HG03064 (cell line): ENCODE measurements around the gene ZDHHC22.

Experiments used
- ATAC-seq: cut with Tn5 transposase; IDR thresholded peaks from one replicate; pipeline ENCODE4 v1.9.1; 2021; ENCODE audit warnings: low read depth; ENCODE audit not compliant: unreplicated experiment

The ZDHHC22 gene

GRCh38 chr14:77158175-77158881, 16.7 kb upstream of the ZDHHC22 start:
- no peak for ATAC-seq

DNA sequence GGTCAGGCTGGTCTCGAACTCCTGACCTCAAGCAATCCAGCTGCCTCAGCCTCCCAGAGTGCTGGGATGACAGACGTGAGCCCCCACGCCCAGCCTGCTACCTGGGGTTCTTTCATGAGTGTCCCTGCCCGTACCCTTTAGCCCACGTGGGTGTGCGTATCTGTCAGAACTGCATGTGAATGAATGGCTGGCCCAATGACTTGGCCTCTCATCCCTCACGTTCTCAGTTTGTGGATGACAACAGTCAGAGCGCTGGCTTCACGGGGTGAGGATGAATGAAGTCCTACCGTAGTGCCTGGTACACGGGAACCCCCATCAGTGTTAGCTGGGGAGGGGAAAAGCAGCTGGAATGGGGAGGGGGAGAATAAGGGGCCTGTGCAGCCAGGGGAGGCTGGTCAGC, 16.1 kb upstream of the ZDHHC22 start:
- no peak for ATAC-seq

DNA sequence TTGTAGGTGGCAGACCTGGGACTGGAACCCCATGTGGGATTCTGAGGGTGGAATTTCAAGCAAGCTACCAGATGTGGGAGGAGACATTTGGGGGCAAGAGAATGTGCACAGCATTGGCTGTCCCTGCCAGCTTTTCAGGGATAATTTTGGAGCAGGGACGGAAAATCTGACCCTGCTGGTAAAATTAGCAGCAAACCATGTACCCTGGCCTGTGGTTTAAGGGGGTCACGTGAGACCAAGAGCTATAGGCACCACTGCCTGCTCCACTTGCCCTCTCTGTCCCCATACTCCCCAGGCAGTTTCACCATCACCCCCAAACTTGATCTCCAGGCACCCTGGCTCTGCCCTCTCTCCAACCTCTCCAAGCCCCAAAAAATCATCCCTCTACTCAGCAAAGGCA, 13.5 kb upstream of the ZDHHC22 start:
- ATAC-seq, result no peak

- ATAC-seq, result no peak
Measured at GRCh38 chr14:77154421-77154820, 12.8 kb upstream of the ZDHHC22 start.

DNA sequence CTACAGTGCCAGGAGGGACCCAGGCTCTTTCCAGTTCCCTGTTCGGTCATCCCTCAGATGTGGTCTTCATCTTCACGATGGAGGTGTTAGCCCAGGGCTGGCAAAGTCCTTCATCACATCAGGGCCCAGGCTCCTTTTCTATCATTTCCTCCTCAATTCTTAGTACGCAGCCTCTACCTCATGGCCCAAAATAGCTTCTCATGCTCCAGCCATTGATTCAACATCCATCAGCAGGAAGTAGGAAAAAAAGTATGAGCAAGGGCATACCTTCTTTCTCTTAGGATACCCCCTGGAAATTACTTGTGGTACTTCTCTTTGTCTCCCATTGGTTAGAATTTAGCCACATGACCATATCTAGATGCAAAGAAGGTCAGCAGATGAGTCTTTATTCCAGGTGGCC, 12.2 kb upstream of the ZDHHC22 start:
- ATAC-seq, result no peak

DNA sequence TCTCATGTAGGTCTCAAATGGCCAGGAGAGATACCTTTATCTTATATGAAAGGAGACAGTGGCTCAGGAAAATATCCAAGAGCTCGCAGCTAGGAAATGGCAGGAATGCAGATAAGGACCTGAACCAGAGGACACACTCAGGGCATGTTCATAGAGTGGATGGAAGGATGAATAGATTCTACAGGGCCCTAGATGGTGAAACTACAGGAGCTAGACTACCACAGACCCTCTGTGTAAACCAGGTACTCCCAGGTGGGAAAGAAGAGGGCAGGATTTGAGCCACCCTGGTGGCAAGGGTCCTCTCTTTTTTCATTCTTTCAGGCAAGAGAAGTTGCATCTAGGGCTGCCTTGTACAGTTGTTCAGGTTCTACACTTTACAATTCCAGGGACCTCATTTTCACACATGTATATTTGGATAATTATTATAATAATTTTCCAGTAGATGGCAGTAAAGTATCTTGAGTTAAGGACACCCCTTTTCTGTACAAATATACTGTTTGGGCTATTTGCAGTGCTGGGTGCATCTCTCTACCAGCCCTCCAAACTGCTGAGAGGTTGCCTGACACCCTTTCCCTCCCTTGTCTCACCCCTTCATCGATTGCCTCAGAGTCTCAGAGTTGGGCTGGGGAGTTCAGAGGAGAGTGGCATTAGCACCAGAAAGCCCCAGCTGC, 10.5 kb upstream of the ZDHHC22 start:
- no peak for ATAC-seq

DNA sequence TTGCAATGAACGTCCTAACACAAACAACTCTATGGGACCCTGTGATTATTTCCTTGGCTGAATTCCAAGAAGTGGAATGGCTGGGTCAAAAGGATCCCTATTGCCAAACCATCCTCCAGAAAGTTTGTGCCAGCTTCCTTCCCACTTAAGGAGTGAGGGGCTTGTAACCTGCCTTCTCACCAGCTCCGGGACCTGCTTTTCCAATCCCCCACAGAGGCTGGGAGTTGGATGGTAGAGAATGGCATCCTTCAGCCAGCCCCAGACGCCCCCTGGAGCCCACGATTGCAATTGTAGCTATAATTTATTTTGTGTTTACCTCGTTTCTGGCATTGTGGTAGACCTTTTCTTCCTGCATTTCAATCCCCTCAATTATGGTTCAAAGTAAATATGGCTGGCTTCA, 9.7 kb upstream of the ZDHHC22 start:
- no peak for ATAC-seq

- ATAC-seq, result no peak
Measured at GRCh38 chr14:77148510-77149231, 7.1 kb upstream of the ZDHHC22 start.

GRCh38 chr14:77145975-77146740, 4.6 kb upstream of the ZDHHC22 start:
- no peak for ATAC-seq

DNA sequence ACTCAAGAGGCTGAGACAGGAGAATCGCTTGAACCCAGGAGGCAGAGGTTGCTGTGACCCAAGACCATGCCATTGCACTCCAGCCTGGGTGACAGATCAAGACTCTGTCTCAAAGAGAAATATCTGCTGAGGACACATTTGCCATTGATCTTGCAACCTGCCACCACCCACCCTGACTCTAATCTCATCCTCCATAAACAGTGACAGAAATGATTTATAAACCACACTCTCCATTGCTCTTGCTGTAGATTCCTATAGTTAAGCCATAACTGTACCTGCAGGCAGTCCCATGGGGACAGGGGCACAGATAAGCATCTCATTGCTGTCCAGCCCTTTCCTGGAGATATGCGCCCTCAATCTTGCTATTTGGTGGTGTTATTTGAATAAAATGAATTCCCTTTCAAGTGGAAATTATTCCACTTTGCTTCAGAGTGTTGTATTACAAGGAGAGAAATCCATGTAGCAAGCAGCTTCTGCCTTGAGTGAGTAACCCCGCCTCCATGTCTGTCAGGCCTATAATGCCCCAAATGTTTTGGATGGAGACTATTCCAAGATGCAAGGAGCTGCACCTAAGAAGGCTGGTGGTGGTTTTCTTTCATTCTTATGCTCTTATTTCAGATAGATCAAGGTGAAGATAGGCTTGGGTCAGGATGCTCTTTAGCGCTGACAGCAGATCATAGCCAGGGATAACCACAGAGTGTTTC, 3.0 kb upstream of the ZDHHC22 start:
- ATAC-seq, result no peak

- no peak for ATAC-seq
Measured at GRCh38 chr14:77143071-77143470, 1.5 kb upstream of the ZDHHC22 start.

GRCh38 chr14:77142005-77142800, 612 bp upstream of the ZDHHC22 start:
- no peak for ATAC-seq

GRCh38 chr14:77140359-77141213, 1.0 kb downstream of the ZDHHC22 start:
- no peak for ATAC-seq

DNA sequence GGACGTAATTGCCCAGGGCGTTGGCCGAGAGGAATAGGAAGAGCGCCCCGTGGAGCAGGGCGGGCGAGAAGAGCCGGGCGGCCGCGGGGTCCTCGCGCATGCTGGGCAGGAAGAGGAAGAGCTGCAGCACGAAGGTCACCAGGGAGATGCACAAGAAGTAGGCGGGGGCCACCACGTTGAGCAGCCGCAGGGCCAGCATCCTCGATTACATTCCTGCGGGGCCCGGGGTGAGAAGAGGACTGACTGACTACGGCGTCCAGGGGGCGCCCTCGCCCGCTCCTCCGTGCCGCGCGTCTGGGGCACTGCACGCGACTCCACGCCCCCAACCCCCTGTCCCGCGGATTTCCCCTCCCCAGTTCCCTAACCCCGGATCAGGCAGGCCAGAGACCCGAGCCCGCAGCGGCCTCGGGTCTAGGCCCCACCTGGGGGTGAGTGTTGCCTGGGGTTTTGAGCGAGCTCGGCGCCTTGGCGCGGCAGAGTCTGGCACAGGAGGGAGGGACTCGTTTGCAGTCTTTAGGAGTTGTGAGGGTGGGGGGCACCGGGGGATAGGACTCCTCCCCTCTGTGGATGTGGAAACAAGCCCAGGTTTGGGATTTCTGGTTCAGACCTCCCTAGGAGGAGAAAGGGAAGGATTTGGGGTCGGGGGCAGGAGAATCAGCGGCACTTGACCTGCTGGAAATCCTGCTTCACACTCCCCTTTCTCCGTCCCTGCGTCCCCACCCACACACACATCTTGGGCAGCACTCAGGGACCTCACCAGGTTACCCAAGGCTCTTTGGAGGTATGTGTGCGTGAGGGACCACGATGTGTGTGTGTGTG, 1.8 kb downstream of the ZDHHC22 start:
- ATAC-seq, result no peak

DNA sequence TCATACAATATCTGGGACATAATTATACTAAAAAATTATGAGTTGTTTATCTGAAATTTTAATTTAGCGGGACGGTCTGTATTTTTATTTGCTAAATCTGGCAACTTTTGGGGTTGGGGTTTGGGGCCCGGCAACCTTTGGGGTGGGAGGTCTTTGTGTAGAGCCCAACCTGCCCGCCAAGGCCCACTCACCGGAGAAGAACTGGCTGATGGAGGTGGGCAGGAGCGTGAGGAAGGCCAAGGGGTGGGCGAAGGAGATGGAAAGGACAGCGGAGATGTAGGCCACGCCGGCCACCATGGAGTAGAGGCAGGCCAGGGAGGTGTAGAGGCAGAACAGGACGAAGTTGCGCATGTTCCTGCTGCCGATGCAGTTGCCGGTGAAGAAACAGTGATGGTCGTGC, 2.6 kb downstream of the ZDHHC22 start:
- ATAC-seq, result no peak

DNA sequence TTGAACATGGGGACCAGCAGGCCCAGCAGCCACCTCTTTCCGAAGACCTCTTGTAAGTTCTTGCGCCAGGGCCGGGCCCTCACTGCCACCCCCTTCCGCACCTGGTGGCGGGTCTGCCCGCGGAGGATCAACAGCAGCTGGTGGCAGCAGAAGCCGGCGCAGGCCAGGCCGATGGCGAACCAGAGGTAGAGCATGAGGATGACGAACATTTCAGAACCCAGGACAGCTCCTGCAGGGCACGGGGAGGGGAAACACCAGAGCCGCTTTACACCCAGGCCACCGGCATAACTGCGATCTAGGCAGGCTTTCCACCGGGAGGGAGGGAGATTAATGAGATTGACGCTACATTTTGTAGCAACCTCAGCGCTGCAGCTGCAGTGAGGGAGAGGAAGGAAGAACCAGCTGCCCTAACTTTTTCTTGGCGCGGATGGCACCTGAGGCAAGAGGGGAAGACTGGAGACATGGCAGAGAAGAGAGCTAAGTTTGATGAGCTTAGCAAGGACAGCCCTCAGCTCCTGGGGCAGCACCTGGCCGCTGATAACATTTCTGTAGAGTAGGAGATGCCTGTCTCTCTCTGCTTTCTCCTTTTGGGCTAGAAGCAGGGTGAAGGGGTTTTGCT, 7.8 kb downstream of the ZDHHC22 start:
- no peak for ATAC-seq

DNA sequence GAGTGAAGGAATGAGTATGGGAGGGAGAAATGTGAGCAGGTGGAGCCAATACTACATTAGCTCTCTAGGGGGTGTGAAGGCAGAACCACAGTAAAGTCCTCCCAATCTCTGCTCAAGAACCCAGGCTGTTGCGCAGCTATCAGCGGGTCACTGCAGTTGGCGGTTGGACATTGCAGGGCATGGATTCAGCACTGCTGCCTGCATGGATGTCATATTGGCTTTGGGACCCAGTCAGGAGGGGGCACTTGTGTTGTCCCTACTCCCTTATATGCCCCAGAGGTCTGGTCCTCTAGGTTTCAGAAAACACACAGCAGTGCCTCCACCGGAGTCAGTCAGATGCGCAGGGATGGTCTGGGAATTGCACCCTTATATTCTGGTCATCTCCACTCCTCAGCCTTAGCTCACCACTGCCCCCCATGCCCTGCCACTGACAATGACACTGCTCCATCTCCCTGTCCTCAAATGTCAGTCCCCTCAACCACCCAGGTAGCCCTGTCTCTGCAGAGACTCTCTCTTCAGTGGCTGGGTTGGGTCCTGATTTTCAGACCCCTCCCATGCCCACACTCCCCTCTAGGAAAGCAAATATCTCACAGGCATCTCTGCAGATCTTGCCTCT, 9.6 kb downstream of the ZDHHC22 start:
- ATAC-seq, result no peak
